Liver (tissue), 3 donors: ENCODE data around the gene CSDE1.

ENCODE experiments used
- FOXA1 ChIP-seq: IDR thresholded peaks from 2 replicates; pipeline ENCODE4 v1.6.1; 2016; ENCODE audit warnings: antibody characterized with exemption
- FOXA2 ChIP-seq: IDR thresholded peaks from 2 replicates; pipeline ENCODE4 v1.6.1; 2016; ENCODE audit warnings: antibody characterized with exemption
- HNF4G ChIP-seq: IDR thresholded peaks from 2 replicates; pipeline ENCODE4 v1.6.1; 2016; ENCODE audit warnings: antibody characterized with exemption
- RAD21 ChIP-seq, 2 donors: IDR thresholded peaks; 2 replicates each; pipeline ENCODE4 v1.6.1; 2016; ENCODE audit warnings: antibody characterized with exemption in 2 of 2, mild to moderate bottlenecking in 2 of 2
- TAF1 ChIP-seq: conservative IDR thresholded peaks from 2 replicates; pipeline ENCODE4 v1.6.1; 2016; ENCODE audit warnings: antibody characterized with exemption, mild to moderate bottlenecking
- TF ChIP-seq, protein P1 (sequence below): fragments of 150-350 bp; IDR thresholded peaks from 2 replicates; pipeline ENCODE4 v1.5.1; 2017; ENCODE audit warnings: improper control_type of control experiment, low read depth, low read length; ENCODE audit not compliant: missing input control
- TF ChIP-seq, protein P2 (sequence below): IDR thresholded peaks from 2 replicates; pipeline ENCODE4 v1.6.1; 2016; ENCODE audit warnings: antibody characterized with exemption
- donor health status: healthy.
- donor health status: healthy.

- TF ChIP-seq, protein P1, sequence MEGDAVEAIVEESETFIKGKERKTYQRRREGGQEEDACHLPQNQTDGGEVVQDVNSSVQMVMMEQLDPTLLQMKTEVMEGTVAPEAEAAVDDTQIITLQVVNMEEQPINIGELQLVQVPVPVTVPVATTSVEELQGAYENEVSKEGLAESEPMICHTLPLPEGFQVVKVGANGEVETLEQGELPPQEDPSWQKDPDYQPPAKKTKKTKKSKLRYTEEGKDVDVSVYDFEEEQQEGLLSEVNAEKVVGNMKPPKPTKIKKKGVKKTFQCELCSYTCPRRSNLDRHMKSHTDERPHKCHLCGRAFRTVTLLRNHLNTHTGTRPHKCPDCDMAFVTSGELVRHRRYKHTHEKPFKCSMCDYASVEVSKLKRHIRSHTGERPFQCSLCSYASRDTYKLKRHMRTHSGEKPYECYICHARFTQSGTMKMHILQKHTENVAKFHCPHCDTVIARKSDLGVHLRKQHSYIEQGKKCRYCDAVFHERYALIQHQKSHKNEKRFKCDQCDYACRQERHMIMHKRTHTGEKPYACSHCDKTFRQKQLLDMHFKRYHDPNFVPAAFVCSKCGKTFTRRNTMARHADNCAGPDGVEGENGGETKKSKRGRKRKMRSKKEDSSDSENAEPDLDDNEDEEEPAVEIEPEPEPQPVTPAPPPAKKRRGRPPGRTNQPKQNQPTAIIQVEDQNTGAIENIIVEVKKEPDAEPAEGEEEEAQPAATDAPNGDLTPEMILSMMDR, result no peak
- TF ChIP-seq RAD21 (IDR thresholded peaks at IDR 0.05), result peak; percentile 20 to 50
- peak; percentile 66 for TF ChIP-seq TAF1
- TF ChIP-seq FOXA1, result no peak
- TF ChIP-seq, protein P2, sequence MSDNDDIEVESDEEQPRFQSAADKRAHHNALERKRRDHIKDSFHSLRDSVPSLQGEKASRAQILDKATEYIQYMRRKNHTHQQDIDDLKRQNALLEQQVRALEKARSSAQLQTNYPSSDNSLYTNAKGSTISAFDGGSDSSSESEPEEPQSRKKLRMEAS, result peak; percentile 66
- no peak for TF ChIP-seq FOXA2
- no peak for TF ChIP-seq HNF4G
Measured at GRCh38 chr1:114780344-114781226, 22.8 kb upstream of the CSDE1 start, which contains the start of gene SIKE1.
